Cerebellar nuclear complex (tissue), 1 donor: Measurements from ENCODE around the gene MTFP1.
"Not testable (repeated sequence)": the region's sequence is repeated elsewhere in the genome, so short reads cannot be mapped to it uniquely, and the experiment has no call there.

Experiments
- DNase-seq, 2 experiments: peaks; one replicate each; lab custom pipeline; 2025; lab: John Stamatoyannopoulos, UW

MTFP1 gene

DNA sequence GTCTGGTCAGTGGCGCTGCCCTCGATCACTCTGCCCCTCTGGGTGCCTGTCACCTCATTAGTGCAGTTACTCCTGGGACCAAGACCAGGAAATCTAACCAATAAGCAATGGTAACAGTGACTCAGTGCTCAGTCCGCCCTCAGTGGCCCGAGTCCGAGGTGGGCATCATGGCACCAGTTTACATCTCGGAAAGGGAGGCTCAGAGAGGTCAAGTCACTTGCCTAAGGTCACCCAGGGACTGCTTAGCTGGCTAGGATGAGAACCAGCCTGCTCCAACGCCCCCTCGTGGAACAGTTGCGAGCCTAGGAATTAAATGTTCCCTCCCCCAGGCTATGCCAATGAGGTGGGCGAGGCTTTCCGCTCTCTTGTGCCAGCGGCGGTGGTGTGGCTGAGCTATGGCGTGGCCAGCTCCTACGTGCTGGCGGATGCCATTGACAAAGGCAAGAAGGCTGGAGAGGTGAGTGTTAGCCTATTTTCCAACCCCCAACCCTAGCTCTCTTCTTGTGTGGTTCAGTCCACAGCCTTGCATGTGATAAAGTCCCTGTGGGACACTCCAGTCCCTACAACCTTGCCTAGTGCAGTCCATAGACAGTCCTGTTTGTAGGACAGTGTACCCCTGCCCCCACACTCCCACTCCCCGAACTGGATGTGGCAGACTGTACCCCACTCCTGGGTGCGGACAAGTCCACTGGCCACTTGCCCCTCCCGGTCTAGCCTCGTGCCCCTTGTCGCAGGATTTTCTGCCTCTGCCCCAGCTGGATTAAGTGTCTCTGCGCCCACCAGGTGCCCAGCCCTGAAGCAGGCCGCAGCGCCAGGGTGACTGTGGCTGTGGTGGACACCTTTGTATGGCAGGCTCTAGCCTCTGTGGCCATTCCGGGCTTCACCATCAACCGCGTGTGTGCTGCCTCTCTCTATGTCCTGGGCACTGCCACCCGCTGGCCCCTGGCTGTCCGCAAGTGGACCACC, 1.1 kb downstream of the MTFP1 start:
- peak in 1 of 2 experiments; percentile 10 for DNase-seq

DNA sequence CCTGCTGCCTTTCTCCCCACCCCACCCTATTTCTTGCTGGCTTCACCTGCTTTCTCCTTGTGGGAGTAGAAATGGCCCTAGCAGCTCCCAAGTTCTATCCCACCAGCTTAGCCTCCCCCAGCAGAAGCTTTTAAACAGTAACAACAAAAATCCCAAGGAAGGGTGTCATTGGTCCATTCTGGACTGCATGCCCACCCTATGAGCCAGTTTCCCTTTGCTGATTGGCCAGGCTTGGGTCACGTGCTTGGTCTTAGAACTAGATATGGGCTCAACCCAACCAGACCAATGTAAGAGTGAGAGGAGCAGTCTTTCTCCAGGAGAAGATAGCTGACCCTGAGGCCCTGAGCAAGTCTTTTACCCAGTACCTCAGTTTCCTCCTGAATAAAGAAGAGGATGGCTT, 2.3 kb downstream of the MTFP1 start:
- DNase-seq, result no peak

DNA sequence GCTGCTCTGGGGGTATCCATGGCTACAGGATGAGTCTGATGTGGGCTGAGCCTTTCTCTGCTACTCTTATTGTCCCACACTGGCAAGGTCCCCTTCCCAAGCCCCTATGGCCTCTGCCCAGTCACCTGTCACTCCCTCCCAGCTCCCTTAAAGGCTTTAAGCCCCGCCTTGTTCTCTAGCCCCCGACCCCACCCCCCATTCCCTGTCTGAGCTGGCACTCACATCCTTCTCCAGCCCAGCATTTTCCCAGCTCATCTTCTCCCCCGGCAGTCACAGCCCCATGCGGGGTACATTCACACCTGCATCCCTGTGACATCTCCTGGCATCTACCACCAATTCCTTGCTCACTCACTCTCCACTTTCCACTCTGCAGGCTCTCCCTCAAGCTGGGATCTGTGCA, 4.3 kb downstream of the MTFP1 start:
- no peak for DNase-seq

GRCh38 chr22:30430933-30431332, 5.4 kb downstream of the MTFP1 start:
- DNase-seq, result no peak

DNA sequence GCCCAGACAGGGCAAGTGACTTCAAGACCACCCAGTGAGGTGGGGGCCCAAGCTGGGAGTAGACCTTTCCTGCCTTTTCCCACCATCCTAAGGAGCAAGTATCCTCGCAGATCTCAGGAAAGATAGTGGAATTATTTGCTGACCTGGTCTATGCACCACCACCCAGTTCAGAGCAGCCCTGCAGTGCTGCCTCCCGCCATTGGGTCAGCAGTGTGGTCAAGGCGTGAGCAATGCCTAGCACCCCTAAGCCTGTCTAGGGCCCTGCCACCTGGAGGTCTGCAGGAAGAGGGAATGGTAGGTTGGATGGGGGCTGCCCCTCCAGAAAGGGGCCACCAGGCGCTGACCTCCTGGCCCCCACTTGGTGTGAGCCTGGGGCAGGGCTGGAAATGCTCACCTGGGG, 6.5 kb downstream of the MTFP1 start:
- DNase-seq, result no peak

DNA sequence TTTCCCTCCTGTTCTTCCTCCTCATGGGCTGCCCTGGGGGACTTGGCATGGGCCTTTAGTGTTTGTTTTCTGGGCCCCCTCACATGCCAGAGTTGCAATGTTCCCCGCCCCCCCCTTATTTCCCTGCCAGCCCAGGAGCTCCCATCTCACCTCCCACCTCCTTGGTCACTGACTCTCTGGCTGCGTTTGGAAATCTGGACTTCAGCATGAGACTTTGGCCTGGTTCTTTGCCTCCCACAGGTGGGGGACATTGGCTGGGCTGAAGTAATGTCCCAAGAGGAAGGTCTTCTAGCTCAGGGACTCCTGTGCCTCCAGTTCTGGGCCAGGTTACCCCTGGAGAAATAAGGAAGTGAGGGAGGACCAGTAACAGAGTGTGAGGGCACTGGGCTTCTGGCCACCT, 7.0 kb downstream of the MTFP1 start:
- DNase-seq, result no peak

- no peak for DNase-seq
Observed at GRCh38 chr22:30433227-30433626, 7.7 kb downstream of the MTFP1 start.

DNA sequence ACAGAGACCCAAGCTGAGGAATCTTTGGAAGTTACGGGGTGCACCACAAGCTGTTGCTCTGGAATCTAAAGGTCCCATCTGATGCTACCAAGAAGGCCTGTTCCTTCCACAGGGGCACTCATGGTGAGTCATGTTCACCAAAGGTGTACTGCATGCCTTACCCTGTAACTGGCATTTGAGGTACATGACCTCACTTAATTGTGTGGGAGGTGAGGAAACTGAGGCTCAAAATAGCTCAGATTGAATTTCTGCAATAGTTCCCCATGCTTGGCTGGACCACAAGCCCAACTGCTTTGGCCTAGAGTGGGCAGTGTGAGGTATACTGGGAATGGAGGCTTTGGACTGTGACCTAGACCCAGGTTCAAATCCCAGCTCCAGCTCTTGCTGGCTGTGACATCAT, 8.2 kb downstream of the MTFP1 start:
- DNase-seq, result no peak

GRCh38 chr22:30434843-30435242, 9.3 kb downstream of the MTFP1 start:
- DNase-seq, result no peak

- DNase-seq, result no peak
Observed at GRCh38 chr22:30435674-30436126, 10.1 kb downstream of the MTFP1 start.

DNA sequence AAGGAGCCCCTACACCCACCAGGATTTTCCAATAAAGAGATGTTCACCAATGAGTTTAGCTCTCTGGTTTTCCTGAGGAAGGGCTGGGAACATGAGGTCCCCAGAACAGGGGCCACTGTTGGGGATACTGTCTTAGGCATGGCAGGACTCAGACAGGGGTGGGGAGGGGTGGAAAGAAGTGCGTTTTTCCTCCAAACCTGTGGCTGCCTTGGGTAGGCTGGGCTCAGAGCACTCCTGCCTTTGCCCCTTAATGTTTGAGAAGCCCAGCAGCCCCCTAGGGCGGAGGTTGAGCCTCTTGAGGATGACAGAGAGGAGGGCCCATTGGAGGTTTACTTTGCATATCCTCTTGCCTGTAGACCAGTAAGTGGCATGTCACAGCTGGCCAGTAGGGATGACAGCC, 10.6 kb downstream of the MTFP1 start:
- no peak for DNase-seq

DNA sequence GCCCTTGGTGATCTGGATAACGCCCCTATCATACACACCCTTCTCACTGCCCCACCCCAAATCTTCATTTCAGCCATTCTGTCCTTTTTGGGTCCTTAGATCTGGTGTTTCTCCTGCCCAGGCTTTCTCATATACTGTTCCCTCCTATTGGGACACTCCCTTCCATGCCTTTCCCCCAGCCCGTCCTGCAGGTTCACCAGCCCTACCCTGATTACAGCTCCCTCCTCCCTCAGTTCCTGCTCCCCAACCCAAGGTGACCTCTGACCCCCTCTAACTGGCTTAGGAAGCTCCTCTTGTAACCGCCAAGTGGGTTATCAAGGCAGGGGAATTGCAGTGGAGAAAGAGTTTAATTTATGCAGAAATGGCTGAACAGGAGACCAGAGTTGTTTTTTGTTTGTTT, 13.0 kb downstream of the MTFP1 start:
- no peak for DNase-seq

DNA sequence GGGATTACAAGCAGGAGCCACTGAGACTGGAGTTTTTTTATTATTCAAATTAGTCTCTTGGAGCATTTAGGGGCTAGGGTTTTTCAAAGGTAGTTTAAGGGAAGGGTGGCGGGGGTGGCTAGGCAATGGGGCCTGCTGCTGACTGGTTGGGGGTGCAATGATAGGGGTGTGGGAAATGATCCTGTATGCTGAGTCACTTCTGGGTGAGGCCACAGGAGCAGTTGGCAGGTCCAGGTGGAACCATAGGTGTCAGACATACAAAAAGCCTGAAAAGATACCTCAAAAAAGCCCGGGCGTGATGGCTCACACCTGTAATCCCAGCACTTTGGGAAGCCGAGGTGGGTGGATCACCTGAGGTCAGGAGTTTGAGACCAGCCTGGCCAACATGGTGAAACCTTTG, 13.7 kb downstream of the MTFP1 start:
- no peak for DNase-seq

GRCh38 chr22:30439836-30440235, 14.3 kb downstream of the MTFP1 start:
- DNase-seq, result no peak

DNA sequence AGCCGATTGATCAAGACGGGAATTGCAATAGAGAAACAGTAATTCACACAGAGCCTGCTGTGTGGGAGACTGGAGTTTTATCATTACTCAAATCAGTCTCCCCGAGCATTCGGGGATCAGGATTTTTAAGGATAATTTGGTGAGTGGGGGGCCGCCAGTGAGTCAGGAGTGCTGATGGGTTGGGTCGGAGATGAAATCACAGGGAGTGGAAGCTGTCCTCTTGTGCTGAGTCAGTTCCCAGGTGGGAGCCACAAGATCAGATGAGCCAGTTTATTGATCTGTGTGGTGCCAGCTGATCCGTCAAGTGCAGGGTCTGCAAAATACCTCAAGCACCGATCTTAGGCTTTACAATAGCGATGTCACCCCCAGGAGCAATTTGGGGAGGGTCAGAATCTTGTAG, 15.5 kb downstream of the MTFP1 start:
- no peak for DNase-seq

- no peak for DNase-seq
Observed at GRCh38 chr22:30444632-30445437, 19.3 kb downstream of the MTFP1 start.

DNA sequence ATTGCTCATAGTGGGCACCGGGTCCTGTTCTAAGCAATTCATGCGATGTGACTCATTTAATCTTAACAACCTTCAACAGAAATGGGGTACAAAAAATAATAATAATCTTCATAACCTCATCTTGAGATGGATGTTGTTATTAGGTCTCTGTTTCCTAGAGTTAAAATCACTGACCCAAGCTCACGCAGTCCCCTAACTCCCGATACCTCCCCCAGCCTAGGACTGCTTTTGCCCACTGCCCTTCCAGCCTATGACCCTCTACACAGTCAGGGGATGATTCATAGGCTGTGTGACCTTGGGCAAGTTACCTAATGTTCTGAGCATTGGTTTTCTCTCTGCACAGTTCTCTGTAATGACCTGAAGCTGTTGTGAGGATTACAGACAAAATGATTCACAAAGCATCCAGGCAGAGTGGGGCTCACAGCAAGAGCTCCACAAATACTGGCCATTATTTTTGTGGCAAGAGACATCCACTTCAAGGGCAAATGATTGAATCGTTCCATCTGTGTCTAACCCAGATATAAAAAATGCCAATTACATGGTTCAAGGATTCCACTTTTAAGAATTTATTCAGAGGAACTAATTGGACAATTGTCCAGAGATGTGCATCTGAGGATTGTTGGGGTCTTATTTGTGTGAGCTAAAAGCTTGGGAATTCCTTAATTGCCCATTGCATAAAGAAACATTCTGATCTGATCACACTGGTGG, 20.0 kb downstream of the MTFP1 start:
- DNase-seq, result no peak

DNA sequence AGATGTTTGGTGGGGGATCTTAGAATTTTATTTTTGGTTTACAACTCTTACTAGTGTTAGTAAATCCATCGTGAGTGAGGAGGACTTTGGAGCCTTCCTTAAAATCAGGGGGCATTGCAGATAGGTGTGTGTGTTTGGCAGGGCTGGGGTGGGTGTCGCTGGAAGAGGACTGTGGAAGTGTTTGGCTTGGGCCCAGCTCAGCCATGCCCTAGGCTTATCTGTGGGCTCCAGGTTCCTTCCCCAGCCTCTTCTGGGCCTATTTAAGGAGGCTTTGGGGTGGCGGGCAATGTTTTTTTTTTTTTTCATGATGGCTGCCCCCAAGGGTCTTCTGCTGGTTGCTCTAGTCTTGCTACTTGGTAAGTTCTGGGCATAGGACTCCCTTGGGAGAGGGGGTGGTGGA, 22.1 kb downstream of the MTFP1 start:
- DNase-seq, result no peak

DNA sequence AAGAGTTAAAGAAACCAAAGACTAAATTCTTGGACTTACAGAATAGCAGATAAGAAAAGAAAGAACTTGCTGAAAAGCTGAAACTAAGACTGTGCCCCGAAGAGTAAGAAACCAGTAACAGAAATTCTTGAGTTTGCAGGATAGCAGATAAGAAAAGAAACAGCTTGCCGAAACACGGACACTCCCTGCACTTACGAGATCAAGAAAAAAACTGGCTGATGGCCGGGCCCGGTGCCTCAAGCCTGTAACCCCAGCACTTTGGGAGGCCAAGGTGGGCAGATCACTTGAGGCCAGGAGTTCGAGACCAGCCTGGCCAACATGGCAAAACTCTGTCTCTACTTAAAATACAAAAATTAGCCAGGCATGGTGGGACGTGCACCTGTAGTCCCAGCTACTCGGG, 25.9 kb downstream of the MTFP1 start:
- DNase-seq, result not testable (repeated sequence)

DNA sequence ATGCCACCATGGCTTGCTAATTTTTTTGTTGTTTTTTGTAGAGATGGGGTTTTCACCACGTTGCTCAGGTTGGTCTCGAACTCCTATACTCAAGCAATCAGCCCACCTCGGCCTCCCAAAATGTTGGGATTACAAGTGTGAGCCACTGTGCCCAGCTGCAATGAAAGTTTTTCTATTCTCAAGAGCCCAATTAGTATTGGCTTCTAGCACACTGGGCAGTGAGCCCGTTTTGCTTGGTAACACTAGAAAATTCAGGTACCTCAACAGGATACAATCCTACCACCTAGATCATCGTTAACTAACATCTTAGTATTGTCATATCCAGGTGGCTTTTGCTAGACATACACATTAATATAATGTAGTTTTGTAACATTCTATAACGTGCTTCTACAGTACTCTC, 27.3 kb downstream of the MTFP1 start:
- DNase-seq, result no peak

DNA sequence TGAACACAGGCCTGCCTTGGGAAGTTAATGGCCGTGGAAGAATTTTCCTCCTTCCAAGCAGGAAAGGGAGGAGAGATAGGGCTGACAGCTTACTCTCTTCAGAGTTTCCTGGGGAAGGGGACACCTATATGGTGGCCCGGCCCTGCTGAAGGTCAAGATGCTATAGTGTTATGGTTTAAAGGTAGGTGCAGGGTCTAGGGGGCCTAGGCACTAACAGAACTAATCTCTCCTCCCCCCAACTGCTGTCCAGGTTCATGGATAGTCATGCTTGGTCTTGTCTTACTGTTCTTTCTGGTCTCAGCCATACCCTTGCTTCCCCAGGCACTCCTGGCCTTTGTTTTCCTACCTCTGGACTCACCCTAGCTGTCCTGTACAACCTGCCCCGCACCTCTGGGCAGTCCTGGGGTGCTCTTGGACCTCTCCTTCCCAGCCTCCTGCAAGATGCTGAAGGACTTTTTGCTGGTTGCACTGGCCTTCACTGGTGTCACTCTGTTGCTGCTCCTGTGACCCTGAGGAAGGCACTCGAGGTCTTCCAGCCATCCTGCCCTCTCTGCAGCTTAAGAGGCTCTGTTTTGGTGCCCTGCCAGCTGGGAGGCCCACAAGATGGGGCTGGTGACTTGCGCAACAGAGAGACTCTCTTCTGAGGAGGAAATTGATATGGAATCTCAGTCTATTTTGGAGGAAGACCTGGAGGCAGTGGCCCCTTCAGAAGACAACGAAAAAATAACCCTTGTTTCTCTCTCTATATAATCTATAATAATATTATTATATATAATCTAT, 28.4 kb downstream of the MTFP1 start:
- no peak for DNase-seq
